ENCODE results near the gene NME4. TPM values are rescaled to one million over a fixed set of nuclear protein-coding genes. Genes with fewer than 3 reads are reported as not detected.

The NME4 gene
- total and polyA plus RNA-seq, 4 experiments from 2014 or later: 34.9 to 61.7 (median 44.9) TPM

GRCh38 chr16:424033-424622, 27.1 kb downstream of the NME4 start:
- peak overlapping the region; percentile 62 to 98 (median 82) for H3K27ac Mint-ChIP-seq
- H3K27me3 ChIP-seq (ENCODE audit: insufficient read depth, low read length): no peaks in the 10 kb centered on the region
- H3K9me3 ChIP-seq (ENCODE audit: control insufficient read depth in 1 of 2, low read length in 2 of 2): no peaks in the 10 kb centered on the region
- DNase-seq: no peak
- H3K27me3 Mint-ChIP-seq: no peaks in the 10 kb centered on the region
- H3K4me1 ChIP-seq (ENCODE audit: insufficient read depth, low read length): peaks cover 35% of the 10 kb centered on the region
- ChIA-PET POLR2A (ENCODE audit: partially characterized antibody) (interaction anchor here (1.1 kb wide), 1 partner anchor 189 kb away, joined by 3 read pairs; the partner anchor contains the start of gene FAM234A), CTCF (ENCODE audit: partially characterized antibody) (interaction anchor here (1.2 to 1.4 kb wide), 2 partner anchors 23 to 371 kb away, joined by 3 read pairs; partner anchors contain the start of genes DECR2 and POLR3K)
- no peak overlapping the region for H3K4me3 ChIP-seq (ENCODE audit: low read length in 2 of 2)
- no peaks in the 10 kb centered on the region for H3K36me3 Mint-ChIP-seq
- H3K4me3 Mint-ChIP-seq: peak overlapping the region; percentile 77 to 90 (median 82)
- peaks cover 20 to 41% (median 31%) of the 10 kb centered on the region in 4 donors for H3K4me1 Mint-ChIP-seq
- intact Hi-C loops (cut with micrococcal nuclease): loop anchor here (2.0 kb wide), 1 partner anchor 71 kb away; the partner anchor contains the start of gene AXIN1
- no peak overlapping the region for H3K27ac ChIP-seq (ENCODE audit: low read depth, low read length)
- H3K9me3 Mint-ChIP-seq: no peaks in the 10 kb centered on the region
- H3K36me3 ChIP-seq (ENCODE audit: insufficient read depth, low read length): no peaks in the 10 kb centered on the region

- peak overlapping the region; percentile 65 to 83 for H3K4me3 ChIP-seq (ENCODE audit: low read length in 2 of 2)
- ChIA-PET CTCF (ENCODE audit: partially characterized antibody) (interaction anchor here (0.6 to 1.4 kb wide), 4 partner anchors 23 to 372 kb away, joined by 3 to 4 read pairs (median 3); partner anchors contain the start of genes DECR2 and POLR3K), POLR2A (ENCODE audit: partially characterized antibody) (interaction anchor here (0.9 to 2.3 kb wide), 5 partner anchors 19 to 258 kb away, joined by 3 to 24 read pairs (median 4); partner anchors contain the start of genes AXIN1, CAPN15 and DECR2)
- no peaks in the 10 kb centered on the region for H3K9me3 ChIP-seq (ENCODE audit: control insufficient read depth in 1 of 2, low read length in 2 of 2)
- H3K36me3 ChIP-seq (ENCODE audit: insufficient read depth, low read length): no peaks in the 10 kb centered on the region
- H3K27me3 ChIP-seq (ENCODE audit: insufficient read depth, low read length): no peaks in the 10 kb centered on the region
- intact Hi-C loops (cut with micrococcal nuclease): loop anchor here (1.0 to 2.0 kb wide), 4 partner anchors 23 to 103 kb away; partner anchors contain the start of genes AXIN1, CAPN15, DECR2 and MRPL28
- Mint-ChIP-seq H3K4me3 (peak overlapping the region; percentile 77 to 94 (median 86)), H3K4me1 (peaks cover 20 to 41% (median 31%) of the 10 kb centered on the region in 4 donors), H3K27ac (peak overlapping the region; percentile 62 to 98 (median 82)), H3K9me3 (no peaks in the 10 kb centered on the region), H3K36me3 (no peaks in the 10 kb centered on the region), H3K27me3 (no peaks in the 10 kb centered on the region)
- peak overlapping the region; percentile 80 for H3K27ac ChIP-seq (ENCODE audit: low read depth, low read length)
- peaks cover 35% of the 10 kb centered on the region for H3K4me1 ChIP-seq (ENCODE audit: insufficient read depth, low read length)
- no peak for DNase-seq
Observed at GRCh38 chr16:424623-425081, 27.7 kb downstream of the NME4 start.

GRCh38 chr16:425082-425718, 28.2 kb downstream of the NME4 start, which contains the start of gene RAB11FIP3:
Gene RAB11FIP3 (plus strand): TSS chr16:425649. CDS start chr16:426007, 358 bp downstream.
- H3K9me3 Mint-ChIP-seq: no peaks in the 10 kb centered on the region

DNA sequence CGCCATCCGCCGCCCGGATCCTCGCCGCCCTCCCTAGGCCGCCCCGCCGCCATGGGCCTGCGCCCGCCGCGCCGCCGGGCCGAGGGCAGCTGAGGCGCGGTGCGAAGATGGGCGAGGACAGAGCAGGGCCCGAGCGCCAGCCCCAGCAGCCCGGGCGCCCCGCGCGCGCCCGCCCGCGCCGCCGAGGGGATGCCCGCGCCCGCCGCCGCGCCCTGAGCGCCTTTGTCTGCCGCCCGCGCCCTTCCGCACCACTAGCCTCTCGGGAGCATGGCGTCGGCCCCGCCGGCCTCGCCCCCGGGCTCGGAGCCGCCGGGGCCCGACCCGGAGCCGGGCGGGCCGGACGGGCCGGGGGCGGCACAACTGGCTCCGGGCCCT, 28.7 kb downstream of the NME4 start:
- DNase-seq: no peak
- peak overlapping the region; percentile 86 to 94 (median 90) for H3K4me3 Mint-ChIP-seq
- no peak overlapping the region for H3K4me3 ChIP-seq (ENCODE audit: low read length in 2 of 2)
- H3K27ac Mint-ChIP-seq: peak overlapping the region in 3 of 7 donors; percentile 88 to 98 (median 96)
- CTCF ChIA-PET (ENCODE audit: partially characterized antibody): interaction anchor here (1.4 kb wide), 1 partner anchor 373 kb away, joined by 3 read pairs; the partner anchor contains the start of gene POLR3K
- no peaks in the 10 kb centered on the region for H3K36me3 ChIP-seq (ENCODE audit: insufficient read depth, low read length)
- no peaks in the 10 kb centered on the region for H3K36me3 Mint-ChIP-seq
- POLR2A ChIA-PET (ENCODE audit: partially characterized antibody): interaction anchor here (0.8 to 2.3 kb wide), 9 partner anchors 20 to 260 kb away, joined by 3 to 24 read pairs (median 4); partner anchors contain the start of genes AXIN1, CAPN15, DECR2 and FAM234A
- H3K9me3 ChIP-seq (ENCODE audit: control insufficient read depth in 1 of 2, low read length in 2 of 2): no peaks in the 10 kb centered on the region
- H3K27me3 ChIP-seq (ENCODE audit: insufficient read depth, low read length): no peaks in the 10 kb centered on the region
- no peaks in the 10 kb centered on the region for H3K9me3 Mint-ChIP-seq
- H3K27ac ChIP-seq (ENCODE audit: low read depth, low read length): peak overlapping the region; percentile 80
- intact Hi-C loops (cut with micrococcal nuclease): loop anchor here (1.0 to 2.0 kb wide), 4 partner anchors 24 to 102 kb away; partner anchors contain the start of genes AXIN1, CAPN15, DECR2 and MRPL28
- peaks cover 20 to 41% (median 32%) of the 10 kb centered on the region in 4 donors for H3K4me1 Mint-ChIP-seq
- H3K27me3 Mint-ChIP-seq: no peaks in the 10 kb centered on the region
- peaks cover 35% of the 10 kb centered on the region for H3K4me1 ChIP-seq (ENCODE audit: insufficient read depth, low read length)

More at GRCh38 chr16:425082-425718, 28.2 kb downstream of the NME4 start, which contains the start of gene RAB11FIP3:
- ChIA-PET CTCF (ENCODE audit: partially characterized antibody) (interaction anchor here (0.6 to 1.4 kb wide), 4 partner anchors 24 to 372 kb away, joined by 3 to 4 read pairs (median 3); partner anchors contain the start of genes DECR2 and POLR3K), POLR2A (ENCODE audit: partially characterized antibody) (interaction anchor here (0.8 to 2.3 kb wide), 9 partner anchors 19 to 259 kb away, joined by 3 to 24 read pairs (median 4); partner anchors contain the start of genes AXIN1, CAPN15, DECR2 and FAM234A)
- no peaks in the 10 kb centered on the region for H3K36me3 ChIP-seq (ENCODE audit: insufficient read depth, low read length)
- H3K4me3 Mint-ChIP-seq: peak within 1 kb of the TSS; percentile 86 to 94 (median 90)
- peaks cover 20 to 41% (median 31%) of the 10 kb centered on the region in 4 donors for H3K4me1 Mint-ChIP-seq
- intact Hi-C loops (cut with micrococcal nuclease): loop anchor here (1.0 to 2.0 kb wide), 4 partner anchors 24 to 102 kb away; partner anchors contain the start of genes AXIN1, CAPN15, DECR2 and MRPL28
- H3K4me1 ChIP-seq (ENCODE audit: insufficient read depth, low read length): peaks cover 35% of the 10 kb centered on the region
- no peaks in the 10 kb centered on the region for H3K27me3 ChIP-seq (ENCODE audit: insufficient read depth, low read length)
- H3K4me3 ChIP-seq (ENCODE audit: low read length in 2 of 2): peak within 1 kb of the TSS; percentile 65 to 83
- no peaks in the 10 kb centered on the region for H3K27me3 Mint-ChIP-seq
- H3K9me3 ChIP-seq (ENCODE audit: control insufficient read depth in 1 of 2, low read length in 2 of 2): no peaks in the 10 kb centered on the region
- no peaks in the 10 kb centered on the region for H3K36me3 Mint-ChIP-seq
- peak within 1 kb of the TSS; percentile 87 to 98 (median 93) for H3K27ac Mint-ChIP-seq
- peak within 1 kb of the TSS; percentile 80 for H3K27ac ChIP-seq (ENCODE audit: low read depth, low read length)
- DNase-seq: peak; percentile 83 to 89 (median 86)

DNA sequence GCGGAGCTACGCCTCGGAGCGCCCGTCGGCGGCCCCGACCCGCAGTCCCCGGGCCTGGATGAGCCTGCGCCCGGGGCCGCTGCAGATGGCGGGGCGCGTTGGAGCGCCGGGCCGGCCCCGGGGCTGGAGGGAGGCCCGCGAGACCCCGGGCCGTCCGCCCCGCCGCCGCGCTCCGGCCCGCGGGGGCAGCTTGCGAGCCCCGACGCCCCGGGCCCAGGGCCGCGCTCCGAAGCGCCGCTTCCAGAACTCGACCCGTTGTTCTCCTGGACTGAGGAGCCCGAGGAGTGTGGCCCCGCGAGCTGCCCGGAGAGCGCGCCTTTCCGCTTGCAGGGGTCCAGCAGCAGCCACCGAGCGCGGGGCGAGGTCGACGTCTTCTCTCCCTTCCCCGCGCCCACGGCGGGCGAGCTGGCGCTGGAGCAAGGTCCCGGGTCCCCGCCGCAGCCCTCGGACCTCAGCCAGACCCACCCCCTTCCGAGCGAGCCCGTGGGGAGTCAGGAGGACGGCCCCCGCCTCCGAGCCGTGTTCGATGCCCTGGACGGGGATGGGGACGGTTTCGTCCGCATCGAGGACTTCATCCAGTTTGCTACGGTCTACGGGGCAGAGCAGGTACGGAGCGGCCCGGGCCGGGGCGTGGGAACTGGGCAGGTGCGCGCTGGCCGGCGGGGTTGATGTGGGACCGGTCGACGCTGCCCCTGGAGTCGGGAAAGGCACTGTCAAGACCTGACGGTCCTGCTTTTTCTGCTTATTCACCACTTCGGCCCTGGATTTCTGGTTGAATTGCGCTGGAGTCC, 29.3 kb downstream of the NME4 start:
- Histone ChIP-seq H3K4me1 (ENCODE audit: insufficient read depth, low read length) (peaks cover 35% of the 10 kb centered on the region), H3K4me3 (ENCODE audit: low read length in 2 of 2) (peak overlapping the region in 1 of 2 donors; percentile 54), H3K27ac (ENCODE audit: low read depth, low read length) (peak overlapping the region; percentile 31), H3K9me3 (ENCODE audit: control insufficient read depth in 1 of 2, low read length in 2 of 2) (no peaks in the 10 kb centered on the region), H3K36me3 (ENCODE audit: insufficient read depth, low read length) (no peaks in the 10 kb centered on the region), H3K27me3 (ENCODE audit: insufficient read depth, low read length) (no peaks in the 10 kb centered on the region)
- peak in 1 of 5 donors; percentile 10 for DNase-seq
- POLR2A ChIA-PET (ENCODE audit: partially characterized antibody): interaction anchor here (1.2 to 2.3 kb wide), 7 partner anchors 20 to 191 kb away, joined by 3 to 24 read pairs (median 4); partner anchors contain the start of genes AXIN1, CAPN15, DECR2 and FAM234A
- no peaks in the 10 kb centered on the region for H3K9me3 Mint-ChIP-seq
- peak overlapping the region in 6 of 7 donors; percentile 10 to 90 (median 84) for H3K27ac Mint-ChIP-seq
- peaks cover 0 to 3% of the 10 kb centered on the region in 2 donors for H3K36me3 Mint-ChIP-seq
- H3K4me1 Mint-ChIP-seq: peaks cover 23 to 44% (median 33%) of the 10 kb centered on the region in 4 donors
- CTCF ChIA-PET (ENCODE audit: partially characterized antibody): interaction anchor here (1.0 kb wide), 1 partner anchor 381 kb away, joined by 3 read pairs; no protein-coding TSS in a partner anchor
- intact Hi-C loops (cut with micrococcal nuclease): no loop called here
- peak overlapping the region; percentile 80 to 89 (median 84) for H3K4me3 Mint-ChIP-seq
- no peaks in the 10 kb centered on the region for H3K27me3 Mint-ChIP-seq

- Mint-ChIP-seq H3K27ac (peak overlapping the region in 6 of 7 donors; percentile 64 to 90 (median 89)), H3K27me3 (no peaks in the 10 kb centered on the region), H3K4me1 (peaks cover 23 to 44% (median 33%) of the 10 kb centered on the region in 4 donors), H3K4me3 (peak overlapping the region; percentile 80 to 89 (median 84)), H3K9me3 (no peaks in the 10 kb centered on the region), H3K36me3 (peaks cover 0 to 3% of the 10 kb centered on the region in 2 donors)
- ChIA-PET CTCF (ENCODE audit: partially characterized antibody) (interaction anchor here (1.0 kb wide), 1 partner anchor 380 kb away, joined by 3 read pairs; no protein-coding TSS in a partner anchor), POLR2A (ENCODE audit: partially characterized antibody) (interaction anchor here (2.3 kb wide), 1 partner anchor 25 kb away, joined by 24 read pairs; the partner anchor contains the start of gene DECR2)
- no peaks in the 10 kb centered on the region for H3K36me3 ChIP-seq (ENCODE audit: insufficient read depth, low read length)
- DNase-seq: no peak
- peaks cover 35% of the 10 kb centered on the region for H3K4me1 ChIP-seq (ENCODE audit: insufficient read depth, low read length)
- no peaks in the 10 kb centered on the region for H3K27me3 ChIP-seq (ENCODE audit: insufficient read depth, low read length)
- intact Hi-C loops (cut with micrococcal nuclease): no loop called here
- H3K27ac ChIP-seq (ENCODE audit: low read depth, low read length): peak overlapping the region; percentile 31
- H3K4me3 ChIP-seq (ENCODE audit: low read length in 2 of 2): peak overlapping the region in 1 of 2 donors; percentile 54
- H3K9me3 ChIP-seq (ENCODE audit: control insufficient read depth in 1 of 2, low read length in 2 of 2): no peaks in the 10 kb centered on the region
Observed at GRCh38 chr16:426906-427249, 29.9 kb downstream of the NME4 start.
